Mammary epithelial cell (primary cell): ENCODE data around the gene ATOSB.

Source experiments
- CTCF ChIP-seq, 2 donors: IDR thresholded peaks in 1 of 2; conservative IDR thresholded peaks in 1 of 2; 2 replicates each; pipeline ENCODE4 v1.5.1; 2011 to 2012; ENCODE audit warnings: inconsistent platforms in 2 of 2, low read length in 2 of 2, mild to moderate bottlenecking in 2 of 2, control low read depth in 1 of 2, low read depth in 1 of 2; ENCODE audit not compliant: insufficient read depth in 1 of 2; ENCODE audit errors: extremely low read depth in 1 of 2
- EZH2 ChIP-seq: IDR thresholded peaks from 2 replicates; pipeline ENCODE4 v1.6.1; 2012; ENCODE audit warnings: low read length, inconsistent platforms, borderline replicate concordance

DNA sequence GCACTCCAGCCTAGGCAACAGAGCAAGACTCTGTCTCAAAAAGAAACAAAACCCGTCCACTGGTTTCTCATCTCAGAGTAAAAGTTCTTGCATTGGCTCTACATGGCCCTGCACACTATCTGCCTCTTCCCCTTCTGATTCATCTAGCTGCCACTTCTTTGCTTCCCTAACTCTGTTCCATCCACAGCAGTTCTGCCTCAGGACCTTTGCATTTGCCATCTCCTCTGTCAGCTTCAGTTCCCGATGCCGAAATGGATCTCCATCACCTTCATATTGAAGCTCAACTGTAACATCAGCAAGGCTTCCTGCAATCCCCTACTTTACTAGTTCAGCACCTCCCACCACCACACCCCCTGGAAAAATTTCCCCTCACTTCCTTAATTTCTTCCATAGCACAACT is 18.1 kb downstream of the ATOSB start:
- TF ChIP-seq CTCF (conservative IDR thresholded peaks at IDR 0.05 in 1 of 2, IDR thresholded peaks at IDR 0.05 in 1 of 2; ENCODE audit: extremely low read depth in 1 of 2, insufficient read depth in 1 of 2, low read depth in 1 of 2, low read length in 2 of 2) = no peak
- TF ChIP-seq EZH2 = no peak
